RPMI8226 (cell line): Measurements from ENCODE around the gene DYSF.
A peak's percentile ranks its signal among the peaks of the same experiment; 100 is the strongest.

Experiments
- DNase-seq: peaks from one replicate; pipeline ENCODE4 v3.0.0-alpha.2; 2015

The DYSF gene

DNA sequence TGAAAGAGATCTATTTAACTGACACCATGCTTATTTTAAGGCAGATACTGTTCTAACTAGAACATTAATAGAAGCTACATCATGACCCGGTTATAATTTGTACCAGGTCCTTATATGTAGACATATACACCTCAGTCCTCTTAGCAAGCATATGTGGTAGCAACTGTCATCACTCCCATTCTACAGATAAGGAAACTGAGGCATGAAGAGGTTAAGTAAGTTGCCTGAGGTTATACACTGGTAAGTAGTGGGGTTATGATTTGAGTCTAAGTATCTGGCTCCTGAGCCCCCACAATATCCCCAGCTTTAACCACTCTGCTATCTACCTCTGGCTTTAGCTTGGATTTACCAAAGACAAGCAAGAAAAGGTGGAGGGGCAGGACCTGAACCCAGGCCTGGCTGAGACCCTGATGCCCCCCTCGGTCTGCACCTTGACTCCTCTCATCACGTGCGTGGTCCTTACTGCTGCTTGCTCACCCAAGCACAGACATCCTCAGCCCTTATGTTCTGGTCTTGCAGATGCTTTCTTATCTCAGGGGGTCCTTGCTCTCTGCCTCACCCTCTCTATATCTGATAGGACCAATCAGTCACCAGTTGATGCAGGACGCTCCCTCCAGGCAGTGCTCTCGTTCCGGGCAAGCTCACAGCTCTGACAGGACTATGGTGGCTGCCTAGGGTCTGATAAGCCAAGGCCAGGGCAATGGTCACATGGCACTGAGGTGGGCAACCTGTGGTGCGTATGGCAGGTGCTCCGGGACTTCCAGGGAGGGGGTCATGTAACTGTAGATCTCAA is 4.0 kb downstream of the DYSF start:
- no peak for DNase-seq

DNA sequence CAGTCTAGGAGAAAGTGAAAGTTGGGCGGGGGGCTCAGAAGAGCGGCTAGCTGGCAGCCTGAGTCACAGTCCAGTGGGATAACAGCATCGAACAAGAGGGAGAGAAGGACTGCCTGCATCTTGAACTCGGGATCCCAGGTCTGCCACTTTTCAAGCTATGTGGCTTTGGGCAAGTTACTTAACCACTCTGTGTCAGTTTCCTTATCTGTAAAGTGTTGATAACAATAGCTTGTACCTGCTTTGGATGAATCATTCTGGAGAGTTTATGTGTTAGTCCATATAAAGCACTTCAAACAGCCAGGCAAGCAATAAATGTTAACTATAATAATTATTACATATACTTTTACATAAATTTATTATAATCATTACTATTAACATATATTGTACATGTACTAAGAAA is 4.6 kb downstream of the DYSF start:
- DNase-seq, result no peak

GRCh38 chr2:71458413-71459083 is 5.2 kb downstream of the DYSF start:
- no peak for DNase-seq

GRCh38 chr2:71459084-71459431 is 5.7 kb downstream of the DYSF start:
- DNase-seq, result no peak

GRCh38 chr2:71460056-71460455 is 6.7 kb downstream of the DYSF start:
- DNase-seq, result no peak

DNA sequence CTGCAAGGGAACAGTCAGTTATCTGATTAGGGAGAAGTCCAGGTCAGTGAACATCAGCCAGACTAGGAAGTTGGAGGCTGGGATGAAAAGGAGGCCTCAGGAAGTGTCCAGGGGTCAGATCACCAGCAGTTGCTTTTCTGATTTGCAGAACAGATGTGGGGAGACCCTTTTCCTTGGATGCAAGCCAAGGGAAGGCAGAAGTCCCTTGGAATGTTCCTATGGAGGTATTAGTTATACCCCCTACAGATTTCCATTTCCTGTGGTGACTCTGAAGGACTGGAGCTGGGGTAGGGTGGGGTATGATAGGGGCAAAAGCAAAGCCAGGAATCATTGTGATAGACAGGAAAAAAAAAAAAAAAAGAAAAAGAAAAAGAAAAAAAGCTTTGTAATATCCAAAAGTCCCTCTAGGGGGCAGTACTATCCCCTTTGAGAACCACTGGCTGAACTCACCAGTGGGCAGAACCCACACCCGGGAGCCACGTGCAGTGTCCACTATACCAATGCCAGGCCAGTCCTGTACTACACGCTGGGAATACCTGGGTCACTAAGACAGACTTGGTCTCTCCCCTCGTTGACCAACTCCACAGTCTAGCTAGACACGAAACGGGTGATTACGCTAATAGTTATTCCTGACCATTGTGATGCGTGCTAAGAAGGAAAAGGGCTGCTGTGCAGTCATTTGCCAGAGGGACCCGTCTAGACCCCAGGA is 7.4 kb downstream of the DYSF start:
- DNase-seq, result no peak

DNA sequence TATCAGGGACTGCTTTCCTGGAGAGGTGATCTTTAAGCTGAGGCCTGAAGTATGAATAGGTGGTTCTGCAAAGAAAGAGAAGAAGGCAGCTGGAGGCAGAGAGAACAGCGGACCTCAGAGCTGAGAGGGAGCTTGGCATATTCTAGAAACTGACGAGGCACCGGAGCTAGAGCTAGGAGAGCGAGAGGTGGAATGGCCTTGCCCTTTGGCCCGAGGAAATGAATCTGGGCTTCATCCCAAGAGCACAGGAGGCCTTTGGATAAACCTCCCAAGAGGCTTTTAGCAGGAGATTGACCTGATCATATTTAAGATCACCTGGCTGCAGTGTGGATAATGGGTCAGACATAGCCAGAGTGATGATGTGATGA is 7.9 kb downstream of the DYSF start:
- DNase-seq, result no peak

GRCh38 chr2:71462056-71462605 is 8.8 kb downstream of the DYSF start:
- DNase-seq, result no peak

DNA sequence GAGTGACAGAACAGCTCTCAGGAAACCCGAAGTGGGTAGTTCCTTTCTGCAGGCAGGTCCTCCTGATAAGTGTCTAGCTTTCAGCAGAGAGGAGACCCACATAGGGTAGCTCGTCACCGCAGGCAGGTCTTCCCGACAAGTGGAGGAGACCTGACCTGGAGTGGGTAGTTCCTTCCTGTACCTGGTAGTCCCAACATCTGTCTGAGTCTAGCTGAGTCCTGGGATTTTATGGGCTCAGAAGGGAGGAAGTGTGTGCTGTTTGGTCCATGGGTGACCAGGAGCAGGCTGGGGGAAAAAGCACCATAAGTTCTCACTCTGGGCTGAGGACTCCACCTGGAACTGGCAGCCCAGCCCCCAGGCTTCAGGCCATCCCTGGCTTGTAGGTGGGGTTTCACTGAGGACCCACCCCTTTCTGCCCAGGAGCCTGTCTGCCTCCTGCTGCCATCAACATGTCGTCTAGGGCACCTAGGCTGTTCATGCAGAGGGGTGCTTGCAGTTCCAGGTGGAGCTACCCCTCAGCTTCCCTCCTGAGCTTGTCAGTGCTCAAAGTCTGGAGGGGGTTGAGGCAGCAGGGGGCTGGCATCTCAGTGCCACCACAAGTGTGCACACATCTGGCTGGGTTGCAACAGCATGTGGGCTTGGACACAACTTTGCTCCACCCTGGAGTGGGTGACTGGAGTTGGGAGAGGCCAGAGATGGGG is 9.4 kb downstream of the DYSF start:
- no peak for DNase-seq

DNA sequence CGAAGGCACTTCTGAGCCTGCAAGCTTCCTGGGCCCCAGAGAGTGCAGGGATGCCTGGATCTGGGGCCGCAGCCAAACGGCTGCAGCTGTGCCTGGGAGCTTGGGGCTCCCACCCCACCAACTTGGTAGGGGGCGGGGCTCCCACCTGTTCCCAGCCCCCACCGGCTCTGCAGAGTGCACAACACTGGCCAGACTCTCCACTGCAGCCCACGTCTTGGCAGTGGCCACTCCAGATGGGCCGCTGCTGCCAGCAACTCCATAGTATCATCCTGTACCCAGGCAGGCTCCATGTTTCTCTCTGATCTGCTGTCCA is 9.9 kb downstream of the DYSF start:
- no peak for DNase-seq

DNA sequence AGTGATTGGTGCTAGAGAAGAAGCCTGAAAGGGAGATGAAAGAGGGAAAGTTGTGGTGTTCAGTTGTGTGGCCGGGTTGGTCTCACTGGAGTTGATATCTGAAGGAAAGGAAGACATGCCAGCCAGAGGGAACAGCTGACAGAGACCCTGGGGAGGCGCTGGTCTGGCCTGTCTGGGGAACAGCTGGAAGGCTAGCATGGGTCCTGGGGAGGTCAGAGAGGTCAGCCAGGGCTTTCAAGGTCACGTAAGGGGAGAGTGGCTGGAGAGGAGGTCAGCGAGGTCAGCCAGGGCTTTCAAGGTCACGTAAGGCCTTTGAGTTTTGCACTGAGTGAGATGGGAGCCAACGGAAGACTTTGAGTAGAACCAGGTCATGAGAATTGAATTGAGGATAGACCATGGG is 11.0 kb downstream of the DYSF start:
- DNase-seq, result no peak

GRCh38 chr2:71465356-71465755 is 12.0 kb downstream of the DYSF start:
- DNase-seq, result no peak

GRCh38 chr2:71465961-71466300 is 12.6 kb downstream of the DYSF start:
- no peak for DNase-seq

DNA sequence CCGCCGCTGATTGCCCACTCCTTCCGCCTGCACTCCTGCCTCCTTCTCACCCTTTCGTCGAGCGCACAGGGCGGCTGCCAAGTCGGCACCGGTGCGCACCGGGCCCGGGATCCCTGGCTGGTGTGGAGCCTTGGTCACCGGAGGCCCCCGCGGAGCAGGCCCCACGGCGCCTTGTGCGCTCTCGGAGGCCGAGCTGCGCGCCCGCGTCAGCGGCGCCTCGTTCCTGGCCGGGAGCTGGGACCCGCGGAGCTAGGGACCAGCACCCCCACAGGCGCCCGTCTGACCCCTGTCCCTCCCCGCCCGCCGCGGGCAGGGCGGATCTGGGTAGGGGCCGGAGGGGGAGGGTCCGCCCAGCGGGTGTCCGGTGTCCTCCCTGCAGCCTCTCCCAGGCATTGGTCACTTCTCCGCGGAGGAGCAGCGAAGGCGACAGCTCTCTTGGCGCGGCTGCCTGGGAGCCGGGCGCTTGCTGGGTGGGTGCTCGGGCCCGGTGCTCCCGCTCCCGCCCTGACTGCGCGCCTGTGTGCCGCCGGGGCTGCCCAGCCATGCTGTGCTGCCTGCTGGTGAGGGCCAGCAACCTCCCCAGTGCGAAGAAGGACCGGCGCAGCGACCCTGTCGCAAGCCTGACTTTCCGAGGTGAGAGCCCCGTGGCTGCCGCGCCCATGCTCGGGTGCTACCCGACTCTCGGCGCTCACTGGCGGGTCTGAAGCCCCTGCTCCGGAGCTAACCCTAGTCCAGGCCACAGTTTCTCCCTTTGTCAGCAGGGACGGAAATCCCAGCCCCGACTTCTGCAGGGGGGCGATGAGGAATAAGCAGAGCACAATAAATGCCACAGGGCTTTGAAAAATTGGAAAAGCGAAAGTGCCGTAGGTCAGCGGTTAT is 13.2 kb downstream of the DYSF start:
- DNase-seq, result peak; percentile 24

DNA sequence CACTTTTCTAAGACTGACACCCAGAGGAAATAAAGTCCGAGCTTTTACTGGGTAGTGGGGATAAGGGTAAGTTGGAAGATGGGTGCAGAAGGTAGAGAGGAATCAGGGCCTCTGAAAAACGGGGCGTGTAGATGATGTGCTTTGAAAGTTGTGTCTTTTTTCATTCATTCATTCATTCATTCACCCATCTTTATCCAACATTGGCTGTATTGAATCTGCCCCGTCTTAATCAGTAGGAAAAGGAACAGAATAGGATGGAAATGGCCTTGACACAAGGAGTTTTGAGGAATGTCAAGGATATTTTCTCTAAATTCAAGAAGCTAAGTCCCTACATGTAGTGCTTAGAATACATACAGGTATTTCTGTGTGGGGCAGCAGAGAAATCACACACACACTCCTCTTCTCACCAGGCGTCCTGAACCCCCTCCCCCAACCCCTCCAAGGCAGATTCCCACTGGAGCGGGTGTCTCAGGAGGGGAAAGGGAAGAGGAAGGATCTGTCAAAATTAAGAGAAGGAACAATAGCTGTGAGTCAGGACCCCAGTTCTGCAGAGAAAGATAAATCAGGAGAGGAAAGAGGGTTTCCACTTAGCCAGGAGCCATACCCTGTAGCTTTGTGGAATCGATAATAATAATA is 13.9 kb downstream of the DYSF start:
- no peak for DNase-seq

GRCh38 chr2:71468279-71469015 is 15.1 kb downstream of the DYSF start:
- no peak for DNase-seq

GRCh38 chr2:71469403-71470398 is 16.3 kb downstream of the DYSF start:
- DNase-seq, result no peak

DNA sequence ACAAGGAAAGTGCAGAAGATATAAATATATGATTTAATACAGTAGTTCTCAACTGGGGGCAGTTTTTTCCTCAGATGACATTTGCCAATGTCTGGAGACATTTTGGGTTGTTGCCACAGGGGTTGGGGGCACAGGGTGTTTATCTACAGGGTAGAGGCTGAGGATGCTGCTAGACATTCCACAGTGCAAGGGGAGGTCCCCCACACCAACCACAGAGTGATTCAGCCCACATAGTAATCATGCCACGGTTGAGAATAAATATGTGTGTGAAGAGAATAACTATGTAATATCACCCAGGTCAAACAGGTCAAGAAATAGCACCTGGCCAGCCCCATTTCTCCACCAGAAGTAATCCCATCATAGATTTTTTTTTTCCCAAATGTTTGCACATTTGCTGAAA is 17.9 kb downstream of the DYSF start:
- no peak for DNase-seq

DNA sequence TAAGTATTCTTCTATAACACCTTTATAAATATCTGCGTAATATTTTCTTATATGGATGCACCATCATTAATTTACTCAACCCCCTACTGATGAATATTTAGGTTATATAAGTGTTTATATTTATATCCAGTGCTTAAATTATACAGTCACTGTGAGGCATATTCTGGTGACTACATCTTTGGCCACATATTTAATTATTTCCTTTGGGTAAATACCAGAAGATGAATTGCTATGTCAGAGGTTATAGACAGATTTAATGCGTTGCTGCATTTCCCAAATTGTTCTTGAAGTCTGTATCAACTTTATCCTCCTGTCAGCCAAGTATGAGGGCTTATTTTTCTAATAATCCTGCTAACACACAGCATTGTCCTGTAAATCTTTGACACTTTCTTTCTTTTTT is 18.7 kb downstream of the DYSF start:
- DNase-seq, result no peak
